ENCODE results near the gene EEF1AKMT3. TPM values are rescaled to one million over a fixed set of nuclear protein-coding genes. Genes with fewer than 3 reads are reported as not detected.

EEF1AKMT3 gene
- total RNA-seq, 1 experiment from 2014 or later = 5.0 TPM

- TF ChIP-seq CTCF (IDR thresholded peaks at IDR 0.05; ENCODE audit: insufficient read depth in 1 of 2, low read depth in 1 of 2, low read length in 1 of 2, severe bottlenecking in 1 of 2, unreplicated experiment in 1 of 2) = peak in 1 of 2 experiments; percentile 19
- H3K27me3 Mint-ChIP-seq (ENCODE audit: insufficient read depth, unreplicated experiment) = peaks cover 31% of the 10 kb centered on the region
- no peaks in the 10 kb centered on the region for H3K9me3 Mint-ChIP-seq (ENCODE audit: unreplicated experiment)
- H3K4me3 Mint-ChIP-seq (ENCODE audit: unreplicated experiment) = peak overlapping the region; percentile 68
- no TSS peak for BruUV-seq (replicated peaks)
- Histone ChIP-seq H3K27me3 (replicated peaks; ENCODE audit: control insufficient read depth, insufficient read depth, low read length) (peaks cover 7% of the 10 kb centered on the region), H3K9me3 (no peaks in the 10 kb centered on the region), H3K4me1 (peaks cover 12% of the 10 kb centered on the region), H3K36me3 (ENCODE audit: control insufficient read depth, insufficient read depth, low read length) (no peaks in the 10 kb centered on the region), H3K4me3 (ENCODE audit: low read depth, low read length) (peak overlapping the region; percentile 33)
- peaks cover 17% of the 10 kb centered on the region for H3K4me1 Mint-ChIP-seq (ENCODE audit: low read depth, unreplicated experiment)
- intact Hi-C loops (cut with micrococcal nuclease; ENCODE audit: unreplicated experiment) = loop anchor here (5.0 kb wide), 2 partner anchors 45 to 280 kb away; partner anchors contain the start of genes GLI1, INHBE and OS9
- ChIA-PET CTCF (interaction anchor here (1.0 to 3.8 kb wide), 2 partner anchors 11 to 279 kb away, joined by 3 to 32 read pairs; no protein-coding TSS in a partner anchor), POLR2A (no interaction called here)
- H3K27ac Mint-ChIP-seq (ENCODE audit: unreplicated experiment) = no peak overlapping the region
- no peaks in the 10 kb centered on the region for H3K36me3 Mint-ChIP-seq (ENCODE audit: insufficient read depth, unreplicated experiment)
- DNase-seq = peak in 1 of 2 experiments; percentile 33
Observed at GRCh38 chr12:57737467-57738460, 34.6 kb upstream of the EEF1AKMT3 start.

- no TSS peak for BruUV-seq (replicated peaks)
- CTCF ChIA-PET = no interaction called here
Observed at GRCh38 chr12:57738661-57739237, 33.7 kb upstream of the EEF1AKMT3 start, which contains the start of gene AGAP2. Gene AGAP2, minus strand, starts transcription at chr12:57738742. Its CDS starts 496 bp downstream, at chr12:57738246.

More at GRCh38 chr12:57738661-57739237, 33.7 kb upstream of the EEF1AKMT3 start, which contains the start of gene AGAP2:
- H3K27me3 ChIP-seq (replicated peaks; ENCODE audit: control insufficient read depth, insufficient read depth, low read length) = peaks cover 7% of the 10 kb centered on the region
- intact Hi-C loops (cut with micrococcal nuclease; ENCODE audit: unreplicated experiment) = loop anchor here (5.0 kb wide), 2 partner anchors 46 to 281 kb away; partner anchors contain the start of genes GLI1, INHBE and OS9
- no peaks in the 10 kb centered on the region for H3K36me3 ChIP-seq (ENCODE audit: control insufficient read depth, insufficient read depth, low read length)
- Mint-ChIP-seq H3K27ac (ENCODE audit: unreplicated experiment) (no peak within 1 kb of the TSS), H3K27me3 (ENCODE audit: insufficient read depth, unreplicated experiment) (peaks cover 31% of the 10 kb centered on the region), H3K4me3 (ENCODE audit: unreplicated experiment) (peak within 1 kb of the TSS; percentile 21), H3K4me1 (ENCODE audit: low read depth, unreplicated experiment) (peaks cover 17% of the 10 kb centered on the region), H3K9me3 (ENCODE audit: unreplicated experiment) (no peaks in the 10 kb centered on the region), H3K36me3 (ENCODE audit: insufficient read depth, unreplicated experiment) (no peaks in the 10 kb centered on the region)
- no peak for DNase-seq
- no peak for TF ChIP-seq CTCF (IDR thresholded peaks at IDR 0.05; ENCODE audit: insufficient read depth in 1 of 2, low read depth in 1 of 2, low read length in 1 of 2, severe bottlenecking in 1 of 2, unreplicated experiment in 1 of 2)
- no peaks in the 10 kb centered on the region for H3K9me3 ChIP-seq
- peak within 1 kb of the TSS; percentile 33 for H3K4me3 ChIP-seq (ENCODE audit: low read depth, low read length)
- peaks cover 12% of the 10 kb centered on the region for H3K4me1 ChIP-seq
- POLR2A ChIA-PET = no interaction called here

All from Caco-2 (cell line).